HG03342 (cell line): ENCODE results near the gene PHF19.

Source experiments
- ATAC-seq: cut with Tn5 transposase; IDR thresholded peaks from one replicate; pipeline ENCODE4 v1.9.1; 2021; ENCODE audit warnings: mild to moderate bottlenecking, moderate library complexity; ENCODE audit not compliant: unreplicated experiment

Gene PHF19

GRCh38 chr9:120815075-120815474, 61.9 kb downstream of the PHF19 start:
- ATAC-seq, result no peak

- ATAC-seq, result no peak
Measured at GRCh38 chr9:120808931-120809330, 68.1 kb downstream of the PHF19 start.

- ATAC-seq, result no peak
Measured at GRCh38 chr9:120807607-120808379, 69.2 kb downstream of the PHF19 start.
